ENCODE data around the gene MYO1E. TPM values are rescaled to one million over a fixed set of nuclear protein-coding genes. Genes with fewer than 3 reads are reported as not detected.

The MYO1E gene
- polyA plus RNA-seq, 3 donors = 6.2 to 19.0 (median 12.1) TPM

DNA sequence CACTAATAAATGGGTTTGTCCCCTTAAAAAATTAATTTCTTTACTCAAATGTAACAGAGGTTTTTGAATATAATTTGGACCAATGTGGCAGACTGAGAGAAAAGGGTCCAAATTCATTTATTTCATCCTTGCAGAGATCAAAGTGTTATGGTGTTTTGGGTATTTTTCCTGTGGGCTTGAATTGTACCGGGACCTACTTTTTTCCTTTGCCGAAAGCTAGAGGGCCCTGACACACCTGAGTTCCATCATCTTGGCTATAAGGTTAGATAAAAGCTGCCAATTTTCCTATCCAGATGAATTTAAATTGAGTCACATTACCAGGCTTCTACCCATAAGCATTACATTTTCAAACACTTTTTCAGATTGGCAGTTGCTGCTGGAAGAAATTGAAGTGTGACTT is 266.8 kb downstream of the MYO1E start:
- no peak overlapping the region for H3K27ac ChIP-seq (ENCODE audit: low read depth, low read length)
- 61 to 70% (median 68%) methylated on average over 2 of the region's 2 CpGs for WGBS, 3 donors

DNA sequence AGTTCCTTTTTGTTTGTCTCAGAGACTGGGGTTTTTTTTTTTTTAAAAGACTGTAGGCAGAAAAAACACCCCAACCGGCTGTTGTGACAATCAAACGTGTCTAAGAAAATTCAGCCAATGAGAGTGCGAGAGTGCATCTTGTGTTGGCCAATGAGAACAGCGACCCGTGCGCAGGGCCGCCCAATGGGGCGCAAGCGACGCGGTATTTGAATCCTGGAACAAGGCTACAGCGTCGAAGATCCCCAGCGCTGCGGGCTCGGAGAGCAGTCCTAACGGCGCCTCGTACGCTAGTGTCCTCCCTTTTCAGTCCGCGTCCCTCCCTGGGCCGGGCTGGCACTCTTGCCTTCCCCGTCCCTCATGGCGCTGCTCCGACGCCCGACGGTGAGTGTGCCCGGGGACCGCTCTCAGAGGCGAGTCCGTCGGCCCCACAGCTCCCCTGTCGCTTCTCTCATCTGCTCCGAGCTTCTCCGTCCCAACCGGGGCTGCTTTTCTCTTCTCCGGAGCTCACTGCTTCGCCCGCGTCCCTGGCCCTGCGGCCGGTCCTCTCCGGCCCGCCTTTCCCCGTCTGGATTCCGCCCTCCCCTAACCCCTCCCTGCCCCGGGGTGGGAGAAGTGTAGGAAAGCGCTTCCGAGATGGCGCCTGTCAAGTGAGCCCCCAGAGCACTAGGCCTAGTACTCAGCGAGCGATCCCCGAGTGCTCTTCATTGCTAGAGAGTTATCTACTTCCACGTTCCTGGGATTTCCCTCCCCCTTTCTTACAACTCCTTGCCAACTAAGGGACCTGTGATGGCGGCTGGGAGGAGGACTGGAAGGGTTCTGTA is 267.5 kb downstream of the MYO1E start, which contains the start of gene CCNB2:
CCNB2 (plus strand) TSS at position 235 of the 821 bp plus-strand sequence; CDS start at position 358, 123 bp downstream.
- H3K27ac ChIP-seq (ENCODE audit: low read depth, low read length) = no peak within 1 kb of the TSS
- 0 to 1% (median 1%) methylated on average over 57 of the region's 57 CpGs for WGBS, 3 donors

DNA sequence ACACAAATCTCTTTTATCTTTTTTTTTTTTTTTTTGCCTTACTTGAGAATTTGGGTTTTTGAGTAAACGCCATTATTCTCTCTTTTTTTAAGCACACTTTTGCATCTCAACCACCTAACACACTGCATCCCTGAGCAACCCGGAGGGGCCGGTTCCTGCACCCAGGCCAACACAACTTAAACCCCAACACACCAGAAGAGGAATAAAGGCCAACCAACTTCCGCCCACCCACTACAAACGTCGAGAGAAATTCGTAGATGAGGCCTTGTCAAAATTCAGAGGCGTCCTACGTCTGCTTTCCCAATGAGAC is 268.1 kb downstream of the MYO1E start:
- WGBS, 3 donors = 0 to 2% (median 2%) methylated on average over 9 of the region's 9 CpGs

DNA sequence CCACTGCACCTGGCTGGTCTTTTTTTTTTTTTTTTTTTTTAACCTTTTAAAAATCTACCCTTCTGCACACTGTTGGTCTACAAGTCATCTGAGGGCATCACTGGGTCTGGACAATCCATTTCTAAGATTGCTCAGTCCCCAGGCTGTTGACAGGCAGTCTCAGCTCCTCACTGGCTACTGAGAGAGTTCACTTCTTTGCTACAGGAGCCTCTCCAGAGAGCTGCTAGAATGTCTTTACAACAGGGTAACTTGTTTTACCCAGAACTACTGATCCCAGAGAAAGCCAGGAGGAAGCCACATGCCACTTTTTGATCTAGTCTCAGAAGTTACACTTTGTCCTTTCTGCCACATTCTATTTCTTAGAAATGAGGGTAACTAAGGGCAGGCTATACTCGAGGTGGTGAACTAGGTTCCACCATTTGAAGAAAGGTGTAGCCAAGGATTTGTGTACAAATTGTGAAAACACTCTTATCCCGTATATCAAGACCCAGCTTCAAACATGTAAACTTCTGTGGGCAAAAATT is 273.4 kb downstream of the MYO1E start:
- WGBS, 3 donors = 57 to 88% (median 76%) methylated on average over 2 of the region's 2 CpGs
- H3K27ac ChIP-seq (ENCODE audit: low read depth, low read length) = no peak overlapping the region

More for the DNA sequence above, 268.1 kb downstream of the MYO1E start:
- H3K27ac ChIP-seq (ENCODE audit: low read depth, low read length) = no peak overlapping the region

DNA sequence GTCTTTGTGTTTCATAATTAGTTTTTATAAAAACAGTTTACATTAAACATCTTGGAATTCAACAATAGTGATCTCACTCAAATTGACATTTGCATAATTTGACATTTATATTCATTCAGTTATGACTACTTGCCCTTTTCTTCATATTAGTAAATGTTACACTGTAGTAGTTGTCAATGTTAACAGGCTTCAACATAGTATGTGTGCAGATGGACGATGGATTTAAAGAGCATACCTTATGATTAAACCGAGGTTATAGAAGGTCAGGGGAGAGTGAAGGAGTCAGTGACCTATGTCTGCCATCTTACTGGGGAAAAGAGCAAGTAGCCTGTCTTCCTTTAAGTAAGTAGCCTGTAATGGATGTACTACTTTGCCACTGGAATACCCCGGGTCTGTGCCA is 276.2 kb downstream of the MYO1E start:
- 86 to 91% (median 90%) methylated on average over 3 of the region's 3 CpGs for WGBS, 3 donors
- no peak overlapping the region for H3K27ac ChIP-seq (ENCODE audit: low read depth, low read length)

DNA sequence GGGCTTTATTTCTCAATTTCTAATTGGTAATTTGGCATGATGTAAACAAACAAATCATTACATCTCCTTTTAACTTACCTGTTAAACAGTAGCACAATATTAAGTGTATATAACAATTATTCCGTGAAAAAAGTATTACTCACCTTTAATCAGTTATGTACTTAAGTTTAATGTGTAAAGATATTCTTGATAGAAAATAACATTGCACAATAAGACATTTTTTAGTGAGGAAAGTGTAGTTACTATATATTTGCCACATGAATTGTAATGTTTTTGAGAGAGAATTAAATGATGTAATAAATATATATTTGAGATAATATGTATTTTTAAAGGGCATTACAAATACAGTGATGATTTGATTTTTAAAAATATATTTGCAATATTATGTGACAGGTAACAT is 278.6 kb downstream of the MYO1E start:
- H3K27ac ChIP-seq (ENCODE audit: low read depth, low read length) = no peak overlapping the region
- 56 to 96% (median 91%) methylated on average over 1 of the region's 1 CpG for WGBS, 3 donors

DNA sequence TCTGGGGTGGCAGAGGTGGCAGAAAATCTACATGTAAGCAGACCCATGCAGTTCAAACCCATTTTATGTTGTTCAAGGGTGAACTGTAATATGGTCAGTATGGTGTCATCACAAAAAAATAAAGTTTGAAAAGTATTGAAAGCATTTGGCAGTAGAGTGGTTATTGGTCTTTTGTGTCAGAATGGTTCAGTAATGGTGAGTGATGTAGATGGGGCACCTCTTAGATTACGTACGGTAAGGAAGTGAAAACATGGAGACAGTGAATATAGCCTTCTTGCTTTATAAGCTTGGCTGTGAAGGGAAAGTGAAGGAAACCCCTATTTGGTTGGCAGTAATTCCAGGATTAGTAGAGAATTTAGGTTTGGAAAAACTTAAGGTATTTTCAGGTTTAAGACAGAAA is 284.9 kb downstream of the MYO1E start:
- no peak overlapping the region for H3K27ac ChIP-seq (ENCODE audit: low read depth, low read length)
- WGBS, 3 donors = 93 to 97% (median 94%) methylated on average over 2 of the region's 2 CpGs

Other genes with a start within 250 kb of the MYO1E start
- under 1 TPM in 1 of 3 donors, not detected in 2; 0.03 TPM for gene LDHAL6B, start 166.0 kb downstream of the MYO1E start, polyA plus RNA-seq
- gene FAM81A, start 65.3 kb upstream of the MYO1E start, polyA plus RNA-seq = 1 to 10 TPM in 1 of 3 donors, under 1 TPM in 2; 0.25 to 1.7 (median 0.45) TPM
- under 1 TPM; 0.06 to 0.55 (median 0.45) TPM for gene GCNT3, start 238.9 kb upstream of the MYO1E start, polyA plus RNA-seq

All from adipose tissue (tissue), 3 donors.